ENCODE measurements around the gene RBM22. TPM values are rescaled to one million over a fixed set of nuclear protein-coding genes. Genes with fewer than 3 reads are reported as not detected.

RBM22 gene
- polyA plus RNA-seq, 1 donor from 2014 or later: 67.9 TPM

GRCh38 chr5:150729859-150730258, 29.0 kb upstream of the RBM22 start:
- Histone ChIP-seq H3K27ac (ENCODE audit: low read length) (no peak overlapping the region), H2AFZ (ENCODE audit: low read depth, low read length) (no peak overlapping the region), H3K9me2 (ENCODE audit: insufficient read depth, low read length) (no peaks in the 10 kb centered on the region), H3K36me3 (ENCODE audit: insufficient read depth, low read length) (peaks cover 15% of the 10 kb centered on the region), H3K27me3 (ENCODE audit: insufficient read depth, low read depth, low read length) (no peaks in the 10 kb centered on the region), H3K9ac (ENCODE audit: low read length) (no peak overlapping the region), H3K4me3 (ENCODE audit: low read length) (no peak overlapping the region), H3K79me2 (replicated peaks; ENCODE audit: insufficient read depth, low read length) (no peaks in the 10 kb centered on the region), H3K9me3 (ENCODE audit: low read length) (no peaks in the 10 kb centered on the region), H4K20me1 (ENCODE audit: insufficient read depth) (no peaks in the 10 kb centered on the region), H3K4me2 (ENCODE audit: low read length) (no peak overlapping the region), H3F3A (ENCODE audit: insufficient read depth, low read length, poor library complexity, severe bottlenecking) (no peaks in the 10 kb centered on the region)
- TF ChIP-seq EP300 (conservative IDR thresholded peaks at IDR 0.05; ENCODE audit: poor library complexity, severe bottlenecking) (no peak), MXI1 (conservative IDR thresholded peaks at IDR 0.05; ENCODE audit: poor library complexity, severe bottlenecking) (no peak), POLR2AphosphoS5 (IDR thresholded peaks at IDR 0.05) (no peak), EZH2 (IDR thresholded peaks at IDR 0.05; ENCODE audit: borderline replicate concordance, insufficient read depth, low read length, poor library complexity, severe bottlenecking) (no peak)
- TF ChIP-seq, protein P1, sequence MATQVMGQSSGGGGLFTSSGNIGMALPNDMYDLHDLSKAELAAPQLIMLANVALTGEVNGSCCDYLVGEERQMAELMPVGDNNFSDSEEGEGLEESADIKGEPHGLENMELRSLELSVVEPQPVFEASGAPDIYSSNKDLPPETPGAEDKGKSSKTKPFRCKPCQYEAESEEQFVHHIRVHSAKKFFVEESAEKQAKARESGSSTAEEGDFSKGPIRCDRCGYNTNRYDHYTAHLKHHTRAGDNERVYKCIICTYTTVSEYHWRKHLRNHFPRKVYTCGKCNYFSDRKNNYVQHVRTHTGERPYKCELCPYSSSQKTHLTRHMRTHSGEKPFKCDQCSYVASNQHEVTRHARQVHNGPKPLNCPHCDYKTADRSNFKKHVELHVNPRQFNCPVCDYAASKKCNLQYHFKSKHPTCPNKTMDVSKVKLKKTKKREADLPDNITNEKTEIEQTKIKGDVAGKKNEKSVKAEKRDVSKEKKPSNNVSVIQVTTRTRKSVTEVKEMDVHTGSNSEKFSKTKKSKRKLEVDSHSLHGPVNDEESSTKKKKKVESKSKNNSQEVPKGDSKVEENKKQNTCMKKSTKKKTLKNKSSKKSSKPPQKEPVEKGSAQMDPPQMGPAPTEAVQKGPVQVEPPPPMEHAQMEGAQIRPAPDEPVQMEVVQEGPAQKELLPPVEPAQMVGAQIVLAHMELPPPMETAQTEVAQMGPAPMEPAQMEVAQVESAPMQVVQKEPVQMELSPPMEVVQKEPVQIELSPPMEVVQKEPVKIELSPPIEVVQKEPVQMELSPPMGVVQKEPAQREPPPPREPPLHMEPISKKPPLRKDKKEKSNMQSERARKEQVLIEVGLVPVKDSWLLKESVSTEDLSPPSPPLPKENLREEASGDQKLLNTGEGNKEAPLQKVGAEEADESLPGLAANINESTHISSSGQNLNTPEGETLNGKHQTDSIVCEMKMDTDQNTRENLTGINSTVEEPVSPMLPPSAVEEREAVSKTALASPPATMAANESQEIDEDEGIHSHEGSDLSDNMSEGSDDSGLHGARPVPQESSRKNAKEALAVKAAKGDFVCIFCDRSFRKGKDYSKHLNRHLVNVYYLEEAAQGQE (IDR thresholded peaks at IDR 0.05; ENCODE audit: borderline replicate concordance): no peak

DNA sequence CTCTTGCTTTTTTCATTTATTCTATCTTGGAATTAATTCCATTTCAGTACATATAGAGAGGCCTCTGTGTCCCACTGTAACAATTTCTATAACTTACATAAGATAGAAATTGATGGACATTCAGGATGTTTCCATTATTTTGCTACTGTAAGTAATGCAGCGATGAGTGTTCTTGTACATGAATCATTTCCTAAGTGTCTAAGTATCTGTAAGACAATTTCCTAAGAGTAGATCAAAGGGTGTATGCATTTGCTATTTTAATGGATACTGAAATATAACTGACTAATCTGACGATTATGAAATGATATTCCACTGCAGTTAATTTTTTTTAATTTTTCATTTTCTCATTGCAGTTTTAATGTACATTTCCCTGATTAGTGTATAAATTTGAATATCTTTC, 23.0 kb upstream of the RBM22 start:
- no peaks in the 10 kb centered on the region for H3K9me2 ChIP-seq (ENCODE audit: insufficient read depth, low read length)
- H3K4me3 ChIP-seq (ENCODE audit: low read length): no peak overlapping the region
- H3K4me2 ChIP-seq (ENCODE audit: low read length): no peak overlapping the region
- H3K27ac ChIP-seq (ENCODE audit: low read length): no peak overlapping the region
- TF ChIP-seq, protein P2, sequence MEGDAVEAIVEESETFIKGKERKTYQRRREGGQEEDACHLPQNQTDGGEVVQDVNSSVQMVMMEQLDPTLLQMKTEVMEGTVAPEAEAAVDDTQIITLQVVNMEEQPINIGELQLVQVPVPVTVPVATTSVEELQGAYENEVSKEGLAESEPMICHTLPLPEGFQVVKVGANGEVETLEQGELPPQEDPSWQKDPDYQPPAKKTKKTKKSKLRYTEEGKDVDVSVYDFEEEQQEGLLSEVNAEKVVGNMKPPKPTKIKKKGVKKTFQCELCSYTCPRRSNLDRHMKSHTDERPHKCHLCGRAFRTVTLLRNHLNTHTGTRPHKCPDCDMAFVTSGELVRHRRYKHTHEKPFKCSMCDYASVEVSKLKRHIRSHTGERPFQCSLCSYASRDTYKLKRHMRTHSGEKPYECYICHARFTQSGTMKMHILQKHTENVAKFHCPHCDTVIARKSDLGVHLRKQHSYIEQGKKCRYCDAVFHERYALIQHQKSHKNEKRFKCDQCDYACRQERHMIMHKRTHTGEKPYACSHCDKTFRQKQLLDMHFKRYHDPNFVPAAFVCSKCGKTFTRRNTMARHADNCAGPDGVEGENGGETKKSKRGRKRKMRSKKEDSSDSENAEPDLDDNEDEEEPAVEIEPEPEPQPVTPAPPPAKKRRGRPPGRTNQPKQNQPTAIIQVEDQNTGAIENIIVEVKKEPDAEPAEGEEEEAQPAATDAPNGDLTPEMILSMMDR (IDR thresholded peaks at IDR 0.05; ENCODE audit: poor library complexity, severe bottlenecking): no peak
- TF ChIP-seq MXI1 (conservative IDR thresholded peaks at IDR 0.05; ENCODE audit: poor library complexity, severe bottlenecking) (no peak), SMC3 (conservative IDR thresholded peaks at IDR 0.05; ENCODE audit: poor library complexity) (no peak), TAF1 (IDR thresholded peaks at IDR 0.05; ENCODE audit: low read depth) (no peak), EP300 (conservative IDR thresholded peaks at IDR 0.05; ENCODE audit: poor library complexity, severe bottlenecking) (no peak)
- TF ChIP-seq, protein P1 (IDR thresholded peaks at IDR 0.05; ENCODE audit: borderline replicate concordance): no peak
- H3K9me3 ChIP-seq (ENCODE audit: low read length): no peaks in the 10 kb centered on the region
- no peaks in the 10 kb centered on the region for H3K27me3 ChIP-seq (ENCODE audit: insufficient read depth, low read depth, low read length)
- H3K36me3 ChIP-seq (ENCODE audit: insufficient read depth, low read length): no peaks in the 10 kb centered on the region
- H3K9ac ChIP-seq (ENCODE audit: low read length): no peak overlapping the region
- H2AFZ ChIP-seq (ENCODE audit: low read depth, low read length): no peak overlapping the region
- no peaks in the 10 kb centered on the region for H4K20me1 ChIP-seq (ENCODE audit: insufficient read depth)
- no peaks in the 10 kb centered on the region for H3K79me2 ChIP-seq (replicated peaks; ENCODE audit: insufficient read depth, low read length)
- no peaks in the 10 kb centered on the region for H3F3A ChIP-seq (ENCODE audit: insufficient read depth, low read length, poor library complexity, severe bottlenecking)

Measured in neural cell (in vitro differentiated cells).